ENCODE measurements around the gene CDH4.

The CDH4 gene

GRCh38 chr20:61223121-61223520 is 28.9 kb upstream of the CDH4 start:
- no peak overlapping the region for H3K4me3 ChIP-seq (ENCODE audit: low read depth in 1 of 2, low read length in 1 of 2)
- H3K27me3 ChIP-seq = peaks cover 33% of the 10 kb centered on the region
- no peaks in the 10 kb centered on the region for H3K9me3 ChIP-seq
- no peaks in the 10 kb centered on the region for H3K36me3 ChIP-seq
- no peak for TF ChIP-seq CTCF (IDR thresholded peaks at IDR 0.05)
- H3K27ac ChIP-seq = no peak overlapping the region
- H3K4me1 ChIP-seq (ENCODE audit: control insufficient read depth in 1 of 2, insufficient read depth in 1 of 2, low read depth in 1 of 2, low read length in 1 of 2) = no peaks in the 10 kb centered on the region

- H3K27me3 ChIP-seq = peaks cover 16% of the 10 kb centered on the region
- H3K4me1 ChIP-seq (ENCODE audit: control insufficient read depth in 1 of 2, insufficient read depth in 1 of 2, low read depth in 1 of 2, low read length in 1 of 2) = no peaks in the 10 kb centered on the region
- no peaks in the 10 kb centered on the region for H3K36me3 ChIP-seq
- H3K4me3 ChIP-seq (ENCODE audit: low read depth in 1 of 2, low read length in 1 of 2) = no peak overlapping the region
- no peak overlapping the region for H3K27ac ChIP-seq
- no peaks in the 10 kb centered on the region for H3K9me3 ChIP-seq
- no peak for TF ChIP-seq CTCF (IDR thresholded peaks at IDR 0.05)
Measured at GRCh38 chr20:61230166-61230565, 21.9 kb upstream of the CDH4 start.

GRCh38 chr20:61233590-61233989 is 18.5 kb upstream of the CDH4 start:
- no peaks in the 10 kb centered on the region for H3K27me3 ChIP-seq
- no peaks in the 10 kb centered on the region for H3K36me3 ChIP-seq
- H3K4me3 ChIP-seq (ENCODE audit: low read depth in 1 of 2, low read length in 1 of 2) = no peak overlapping the region
- no peaks in the 10 kb centered on the region for H3K9me3 ChIP-seq
- no peaks in the 10 kb centered on the region for H3K4me1 ChIP-seq (ENCODE audit: control insufficient read depth in 1 of 2, insufficient read depth in 1 of 2, low read depth in 1 of 2, low read length in 1 of 2)
- H3K27ac ChIP-seq = no peak overlapping the region
- no peak for TF ChIP-seq CTCF (IDR thresholded peaks at IDR 0.05)

GRCh38 chr20:61234224-61234890 is 17.7 kb upstream of the CDH4 start:
- Histone ChIP-seq H3K9me3 (no peaks in the 10 kb centered on the region), H3K36me3 (no peaks in the 10 kb centered on the region), H3K4me1 (ENCODE audit: control insufficient read depth in 1 of 2, insufficient read depth in 1 of 2, low read depth in 1 of 2, low read length in 1 of 2) (no peaks in the 10 kb centered on the region), H3K27ac (no peak overlapping the region), H3K27me3 (no peaks in the 10 kb centered on the region), H3K4me3 (ENCODE audit: low read depth in 1 of 2, low read length in 1 of 2) (no peak overlapping the region)
- TF ChIP-seq CTCF (IDR thresholded peaks at IDR 0.05) = no peak

GRCh38 chr20:61236713-61237112 is 15.3 kb upstream of the CDH4 start:
- Histone ChIP-seq H3K4me1 (ENCODE audit: control insufficient read depth in 1 of 2, insufficient read depth in 1 of 2, low read depth in 1 of 2, low read length in 1 of 2) (no peaks in the 10 kb centered on the region), H3K27me3 (no peaks in the 10 kb centered on the region), H3K9me3 (no peaks in the 10 kb centered on the region), H3K36me3 (no peaks in the 10 kb centered on the region), H3K27ac (no peak overlapping the region), H3K4me3 (ENCODE audit: low read depth in 1 of 2, low read length in 1 of 2) (no peak overlapping the region)
- no peak for TF ChIP-seq CTCF (IDR thresholded peaks at IDR 0.05)
